ENCODE results near the gene NDST3. TPM values are rescaled to one million over a fixed set of nuclear protein-coding genes. Genes with fewer than 3 reads are reported as not detected.

The NDST3 gene
- total RNA-seq, 4 donors from 2014 or later = 0.98 to 11.6 (median 4.9) TPM

DNA sequence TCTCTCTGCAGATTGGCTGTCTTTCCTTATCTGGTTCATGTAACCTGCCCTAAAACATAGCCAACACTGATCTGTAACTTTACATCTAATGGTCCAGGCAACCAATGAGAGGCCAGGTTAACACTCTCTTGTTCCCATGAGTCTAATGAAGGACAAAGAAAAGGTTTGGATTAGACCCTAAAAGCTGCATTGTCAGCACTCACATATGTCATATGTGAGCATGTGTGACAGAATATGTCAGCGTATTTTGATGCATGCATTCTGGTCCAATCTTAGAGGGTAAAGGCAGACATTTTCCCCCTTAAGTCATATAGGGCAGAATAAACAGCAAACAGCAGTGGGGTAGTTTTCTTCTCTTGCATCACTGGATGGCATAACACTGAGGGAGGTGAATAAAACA lies 3.7 kb downstream of the NDST3 start:
- Histone ChIP-seq H3K4me3 (no peak overlapping the region), H3K9me3 (no peaks in the 10 kb centered on the region), H3K4me1 (peaks cover 0 to 9% (median 0%) of the 10 kb centered on the region in 4 donors), H3K27ac (no peak overlapping the region), H3K27me3 (peaks cover 0 to 3% of the 10 kb centered on the region in 2 donors), H3K36me3 (no peaks in the 10 kb centered on the region)
- TF ChIP-seq, protein P1, sequence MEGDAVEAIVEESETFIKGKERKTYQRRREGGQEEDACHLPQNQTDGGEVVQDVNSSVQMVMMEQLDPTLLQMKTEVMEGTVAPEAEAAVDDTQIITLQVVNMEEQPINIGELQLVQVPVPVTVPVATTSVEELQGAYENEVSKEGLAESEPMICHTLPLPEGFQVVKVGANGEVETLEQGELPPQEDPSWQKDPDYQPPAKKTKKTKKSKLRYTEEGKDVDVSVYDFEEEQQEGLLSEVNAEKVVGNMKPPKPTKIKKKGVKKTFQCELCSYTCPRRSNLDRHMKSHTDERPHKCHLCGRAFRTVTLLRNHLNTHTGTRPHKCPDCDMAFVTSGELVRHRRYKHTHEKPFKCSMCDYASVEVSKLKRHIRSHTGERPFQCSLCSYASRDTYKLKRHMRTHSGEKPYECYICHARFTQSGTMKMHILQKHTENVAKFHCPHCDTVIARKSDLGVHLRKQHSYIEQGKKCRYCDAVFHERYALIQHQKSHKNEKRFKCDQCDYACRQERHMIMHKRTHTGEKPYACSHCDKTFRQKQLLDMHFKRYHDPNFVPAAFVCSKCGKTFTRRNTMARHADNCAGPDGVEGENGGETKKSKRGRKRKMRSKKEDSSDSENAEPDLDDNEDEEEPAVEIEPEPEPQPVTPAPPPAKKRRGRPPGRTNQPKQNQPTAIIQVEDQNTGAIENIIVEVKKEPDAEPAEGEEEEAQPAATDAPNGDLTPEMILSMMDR (IDR thresholded peaks at IDR 0.05) = no peak
- TF ChIP-seq EP300 (IDR thresholded peaks at IDR 0.05) (no peak), POLR2A (IDR thresholded peaks at IDR 0.05) (no peak)
- no peak for DNase-seq (ENCODE audit: low spot score in 2 of 2)
- WGBS, 2 donors = 100% methylated on average over 1 of the region's 1 CpG

DNA sequence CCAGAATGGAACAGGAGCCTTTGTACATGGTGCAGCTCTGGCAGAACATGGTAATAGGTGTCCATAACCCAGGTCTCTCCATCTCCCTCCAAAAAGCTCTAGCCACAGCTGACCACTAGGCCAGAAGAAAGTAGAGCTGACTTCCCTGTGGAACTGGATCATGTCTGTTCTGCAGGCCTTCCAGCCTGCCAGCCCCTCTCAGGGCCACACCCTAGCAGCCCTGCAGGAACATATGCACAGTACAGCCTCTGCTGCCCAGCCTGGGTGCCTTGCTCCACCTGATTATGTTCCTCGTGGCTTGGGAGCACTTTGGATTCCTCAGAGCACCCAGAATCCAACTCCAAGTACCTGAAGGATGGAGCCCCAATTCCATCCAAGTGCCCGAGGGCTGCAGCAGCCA lies 12.0 kb downstream of the NDST3 start:
- WGBS, 2 donors = no CpG with 5 or more reads among the region's 2 CpGs

DNA sequence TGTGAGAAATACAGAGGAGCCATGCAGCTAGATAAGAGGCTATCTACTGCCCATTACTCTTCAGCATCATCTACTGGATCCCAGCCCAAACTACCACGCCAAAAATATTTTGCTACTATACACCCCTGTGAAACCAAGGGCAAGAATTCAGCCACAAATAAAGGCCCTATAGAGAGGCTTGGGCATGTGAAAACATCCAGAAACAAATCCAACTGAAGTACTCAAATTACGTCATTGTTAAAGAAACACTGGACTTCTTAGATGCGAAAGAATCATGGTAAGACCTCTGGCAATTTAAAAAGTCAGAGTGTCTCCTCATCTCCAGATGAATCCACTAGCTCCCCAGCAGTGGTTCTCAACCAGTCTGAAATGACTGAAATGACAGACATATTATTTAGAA lies 12.8 kb downstream of the NDST3 start:
- DNase-seq (ENCODE audit: low spot score in 2 of 2) = no peak
- Histone ChIP-seq H3K4me1 (no peaks in the 10 kb centered on the region), H3K4me3 (no peak overlapping the region), H3K27me3 (no peaks in the 10 kb centered on the region), H3K9me3 (peaks cover 0 to 63% (median 6%) of the 10 kb centered on the region in 4 donors), H3K27ac (no peak overlapping the region), H3K36me3 (peaks cover 0 to 4% (median 0%) of the 10 kb centered on the region in 3 donors)
- 64 to 78% methylated on average over 3 of the region's 3 CpGs for WGBS, 2 donors
- no peak for TF ChIP-seq POLR2A (IDR thresholded peaks at IDR 0.05)
- TF ChIP-seq, protein P1 (IDR thresholded peaks at IDR 0.05) = no peak
- TF ChIP-seq EP300 (IDR thresholded peaks at IDR 0.05) = no peak

More for the DNA sequence above, 12.0 kb downstream of the NDST3 start:
- no peak overlapping the region for H3K4me3 ChIP-seq
- TF ChIP-seq, protein P1 (IDR thresholded peaks at IDR 0.05) = no peak
- TF ChIP-seq POLR2A (IDR thresholded peaks at IDR 0.05) = no peak
- TF ChIP-seq EP300 (IDR thresholded peaks at IDR 0.05) = no peak
- no peaks in the 10 kb centered on the region for H3K27me3 ChIP-seq
- no peak for DNase-seq (ENCODE audit: low spot score in 2 of 2)
- H3K4me1 ChIP-seq = no peaks in the 10 kb centered on the region
- H3K9me3 ChIP-seq = peaks cover 0 to 63% (median 6%) of the 10 kb centered on the region in 4 donors
- no peak overlapping the region for H3K27ac ChIP-seq
- peaks cover 0 to 4% (median 0%) of the 10 kb centered on the region in 3 donors for H3K36me3 ChIP-seq

DNA sequence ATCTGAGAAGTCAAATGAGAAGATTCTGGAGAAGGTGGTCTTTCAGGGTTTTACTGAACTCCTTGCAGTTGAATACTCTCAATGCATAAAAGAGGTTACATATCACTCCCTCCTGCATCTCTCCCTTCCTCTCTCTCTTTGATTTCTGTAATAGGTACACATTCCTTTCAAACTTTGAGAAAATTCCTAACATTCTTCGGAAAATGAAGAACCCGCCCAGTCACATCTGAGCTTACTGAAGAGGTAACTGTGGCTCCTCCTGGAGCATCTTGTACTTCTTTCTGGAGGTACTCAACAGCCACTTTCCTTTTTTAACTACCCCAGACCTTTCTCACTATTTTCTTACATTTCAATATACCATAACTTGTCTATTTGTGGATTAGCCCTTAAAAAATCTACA lies 24.7 kb downstream of the NDST3 start:
- no peak for DNase-seq (ENCODE audit: low spot score in 2 of 2)
- TF ChIP-seq EP300 (IDR thresholded peaks at IDR 0.05) = no peak
- TF ChIP-seq POLR2A (IDR thresholded peaks at IDR 0.05) = no peak
- TF ChIP-seq, protein P1 (IDR thresholded peaks at IDR 0.05) = no peak
- Histone ChIP-seq H3K9me3 (no peaks in the 10 kb centered on the region), H3K36me3 (no peaks in the 10 kb centered on the region), H3K27me3 (no peaks in the 10 kb centered on the region), H3K4me3 (no peak overlapping the region), H3K4me1 (no peaks in the 10 kb centered on the region), H3K27ac (no peak overlapping the region)
- WGBS, 2 donors = 96% methylated on average over 2 of the region's 2 CpGs

DNA sequence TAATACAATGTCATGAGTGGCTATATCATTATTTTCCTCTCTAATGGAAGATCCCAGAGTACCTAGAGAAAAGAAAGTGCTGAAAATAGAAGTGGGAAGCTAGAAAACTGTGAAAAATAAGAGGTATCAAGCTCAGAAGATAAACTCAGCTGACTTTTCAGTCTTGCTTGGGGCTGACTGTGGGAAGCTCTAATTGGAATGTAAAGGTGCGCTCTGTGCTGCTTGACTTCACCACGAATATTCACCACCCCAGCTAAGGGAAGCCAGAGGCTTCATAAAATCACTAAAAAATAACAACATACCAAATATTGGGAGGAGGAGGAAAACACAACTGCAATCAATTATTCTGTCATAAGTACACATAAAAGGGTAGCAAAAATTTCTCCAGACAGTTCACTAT lies 25.1 kb downstream of the NDST3 start:
- 77 to 88% methylated on average over 2 of the region's 2 CpGs for WGBS, 2 donors
- no peaks in the 10 kb centered on the region for H3K36me3 ChIP-seq
- no peaks in the 10 kb centered on the region for H3K27me3 ChIP-seq
- TF ChIP-seq EP300 (IDR thresholded peaks at IDR 0.05) (no peak), POLR2A (IDR thresholded peaks at IDR 0.05) (no peak)
- TF ChIP-seq, protein P1 (IDR thresholded peaks at IDR 0.05) = no peak
- no peaks in the 10 kb centered on the region for H3K9me3 ChIP-seq
- DNase-seq (ENCODE audit: low spot score in 2 of 2) = no peak
- no peaks in the 10 kb centered on the region for H3K4me1 ChIP-seq
- no peak overlapping the region for H3K4me3 ChIP-seq
- H3K27ac ChIP-seq = no peak overlapping the region

Measured in tibial nerve (tissue), 4 donors.